ENCODE measurements around the gene PPM1L.

The PPM1L gene

GRCh38 chr3:160765211-160765610, 9.2 kb downstream of the PPM1L start:
- no peak for DNase-seq

DNA sequence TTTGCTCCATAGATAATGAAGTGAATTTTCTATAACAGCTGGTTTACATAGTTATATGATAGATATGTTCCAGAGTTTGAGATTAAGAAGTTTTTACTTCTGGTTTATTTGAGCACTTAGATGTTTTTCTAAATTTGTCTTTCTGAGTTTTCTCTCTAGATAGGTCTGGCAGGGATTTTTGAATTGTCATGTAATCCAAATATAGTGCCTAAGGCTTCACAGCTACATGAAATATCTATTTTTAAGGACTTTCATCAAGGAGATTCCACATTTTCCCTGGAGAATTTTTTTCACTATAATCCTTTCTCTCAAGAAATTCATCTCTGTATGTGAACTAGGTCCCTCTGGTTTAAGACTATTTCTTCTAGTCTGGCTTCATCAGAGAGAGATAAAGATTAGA, 12.0 kb downstream of the PPM1L start:
- DNase-seq: no peak

DNA sequence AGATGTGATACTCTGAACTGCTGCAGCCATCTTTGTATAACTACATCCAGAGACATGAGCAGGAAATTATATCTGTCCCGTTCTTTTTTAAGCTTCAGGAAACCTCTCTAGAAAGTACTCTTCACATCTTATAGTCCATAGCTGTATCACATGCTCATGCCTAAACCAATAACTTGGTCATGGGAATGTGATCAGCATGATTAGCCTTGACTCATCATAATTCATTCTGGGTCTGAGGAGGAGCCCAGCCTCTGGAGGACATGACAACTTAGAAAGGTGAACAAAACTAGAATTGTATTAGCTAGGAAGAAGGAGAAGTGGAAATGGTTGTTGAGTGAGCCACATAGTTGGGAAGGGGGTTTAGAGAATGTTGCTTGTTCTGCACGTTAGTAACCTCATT, 12.9 kb downstream of the PPM1L start:
- DNase-seq: no peak

DNA sequence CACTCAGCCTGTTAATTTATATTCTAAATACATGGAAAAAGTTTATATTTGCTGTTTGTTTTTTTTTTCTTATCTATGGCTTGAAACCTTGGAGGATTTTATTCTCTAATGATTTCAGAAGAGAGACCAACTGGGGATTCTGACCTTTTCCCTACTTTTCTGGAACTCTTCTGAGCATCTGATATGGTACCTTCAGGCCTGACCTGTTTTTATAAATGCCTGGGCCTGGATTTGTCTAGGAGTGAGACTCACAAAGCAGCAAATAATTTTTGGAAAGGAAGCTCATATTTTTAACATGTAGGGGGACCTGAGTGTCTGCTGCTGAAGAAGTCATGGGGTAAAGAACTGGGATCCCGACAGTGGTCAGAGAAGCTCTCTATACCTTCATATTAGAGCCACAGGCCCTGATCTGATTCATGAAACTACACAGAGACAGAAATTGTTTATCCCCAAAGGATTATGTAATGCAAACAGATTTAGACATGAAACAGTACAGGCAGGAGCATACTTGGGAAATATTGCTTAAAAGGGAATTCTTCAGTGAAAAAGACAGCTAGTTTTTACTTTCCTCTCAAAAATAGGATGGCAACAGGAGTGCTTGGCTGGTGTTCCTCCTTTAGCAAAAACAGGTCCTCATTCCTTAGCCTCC, 15.9 kb downstream of the PPM1L start:
- no peak for DNase-seq

- DNase-seq: no peak
Measured at GRCh38 chr3:160773722-160774121, 17.7 kb downstream of the PPM1L start.

- no peak for DNase-seq
Measured at GRCh38 chr3:160774172-160774571, 18.1 kb downstream of the PPM1L start.

DNA sequence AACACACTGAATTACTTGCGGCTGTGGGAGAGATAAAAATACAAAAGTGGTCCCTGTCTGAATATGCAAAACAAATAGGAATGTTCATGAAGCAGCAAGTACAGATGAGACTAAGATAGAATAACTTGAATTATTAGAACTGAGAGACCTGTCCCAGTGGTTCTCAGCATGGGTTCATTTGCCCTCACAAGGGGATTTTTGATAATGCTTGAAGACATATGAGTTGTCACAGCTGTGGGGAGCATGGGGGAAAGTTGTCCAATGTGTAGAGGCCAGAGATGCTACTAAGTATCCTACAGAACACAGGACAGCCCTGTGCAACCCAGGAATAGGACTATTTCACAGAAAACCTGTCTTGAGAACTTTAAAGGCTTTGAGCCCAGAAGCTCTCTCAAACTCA, 22.4 kb downstream of the PPM1L start:
- no peak for DNase-seq

DNA sequence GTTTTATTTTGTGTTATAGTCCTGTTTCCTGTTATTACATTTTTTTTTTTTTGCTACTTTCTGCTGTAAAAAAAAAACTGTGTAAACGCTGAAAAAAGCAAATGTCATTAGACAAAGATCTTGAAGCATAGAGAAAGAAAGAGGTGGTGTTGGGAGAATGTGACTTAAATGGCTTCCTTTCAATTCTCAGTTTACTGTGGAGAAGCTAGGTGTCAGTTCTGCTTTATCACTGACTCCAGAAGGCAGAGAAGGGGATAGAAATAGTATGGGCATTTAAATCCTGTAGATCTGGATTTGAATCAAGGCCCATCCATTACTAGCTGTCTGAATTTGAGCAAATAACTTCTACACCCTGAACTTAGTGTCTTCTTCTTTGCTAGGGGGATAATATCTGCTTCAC, 23.0 kb downstream of the PPM1L start:
- DNase-seq: no peak

- DNase-seq: no peak
Measured at GRCh38 chr3:160780245-160780644, 24.2 kb downstream of the PPM1L start.

DNA sequence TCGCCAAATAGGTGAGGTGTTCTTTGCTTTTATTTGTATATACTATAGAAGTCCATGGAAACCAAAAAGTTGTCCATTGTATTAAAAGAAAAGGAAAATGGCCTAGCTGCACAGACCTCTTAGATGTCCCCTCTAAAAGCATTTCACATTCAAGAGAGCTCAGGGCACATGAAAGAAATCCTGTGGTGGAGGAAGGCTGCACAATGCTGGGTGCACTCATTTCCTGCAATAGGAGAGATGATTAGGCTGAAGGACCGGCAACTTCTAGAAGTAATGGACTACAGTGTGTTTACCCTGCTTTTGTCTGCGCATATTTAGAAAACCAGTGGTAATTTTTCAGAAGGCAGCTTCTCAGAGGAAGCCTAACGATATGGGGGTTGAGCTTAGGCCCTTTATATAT, 25.4 kb downstream of the PPM1L start:
- peak; percentile 39 for DNase-seq

- no peak for DNase-seq
Measured at GRCh38 chr3:160781863-160782262, 25.8 kb downstream of the PPM1L start.

DNA sequence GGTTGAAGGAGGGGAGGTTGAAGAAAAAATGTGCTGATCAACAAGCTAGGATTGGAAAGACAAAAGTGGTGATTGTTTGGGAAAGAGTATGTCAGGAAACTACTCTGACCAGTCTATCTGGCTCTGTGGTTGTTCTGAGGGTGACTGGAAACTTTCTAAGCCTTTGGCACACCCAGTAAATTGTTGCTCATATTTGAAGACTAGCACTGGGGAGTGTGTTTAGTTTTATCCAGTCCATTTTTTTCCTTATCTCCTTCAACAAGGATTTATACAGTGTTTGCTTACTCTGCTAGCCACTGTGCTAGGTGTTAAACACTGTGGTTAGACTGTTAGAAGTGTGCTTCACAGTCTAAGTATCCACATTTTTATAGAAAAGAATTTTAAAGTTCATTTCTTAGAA, 28.8 kb downstream of the PPM1L start:
- no peak for DNase-seq

- DNase-seq: no peak
Measured at GRCh38 chr3:160790726-160791125, 34.7 kb downstream of the PPM1L start.

- no peak for DNase-seq
Measured at GRCh38 chr3:160792540-160792939, 36.5 kb downstream of the PPM1L start.

DNA sequence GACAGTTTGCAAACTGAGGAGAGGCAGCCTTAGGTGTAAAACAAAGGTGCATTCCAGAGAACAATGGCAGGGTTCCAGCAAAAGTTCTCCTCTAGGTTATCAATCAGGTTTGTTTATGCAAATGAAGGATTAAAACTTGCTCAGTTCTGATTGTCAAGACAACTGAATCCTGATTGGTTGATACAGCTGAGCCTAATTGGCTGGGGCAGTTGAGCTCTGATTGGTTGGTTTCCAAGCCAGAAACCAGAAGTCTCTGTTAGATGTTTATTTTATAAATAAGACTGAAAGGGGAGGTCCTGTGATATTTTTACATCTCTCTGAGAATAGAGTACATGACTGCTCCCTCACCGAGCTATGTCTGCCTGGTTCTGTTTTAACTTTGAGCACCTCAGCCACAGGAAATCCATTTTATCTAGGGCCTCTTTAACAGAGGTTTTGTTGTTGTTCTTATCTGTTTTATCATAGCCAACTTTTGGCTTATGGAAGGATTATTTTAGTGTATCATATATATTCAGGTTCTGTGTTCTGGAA, 37.8 kb downstream of the PPM1L start:
- no peak for DNase-seq

DNA sequence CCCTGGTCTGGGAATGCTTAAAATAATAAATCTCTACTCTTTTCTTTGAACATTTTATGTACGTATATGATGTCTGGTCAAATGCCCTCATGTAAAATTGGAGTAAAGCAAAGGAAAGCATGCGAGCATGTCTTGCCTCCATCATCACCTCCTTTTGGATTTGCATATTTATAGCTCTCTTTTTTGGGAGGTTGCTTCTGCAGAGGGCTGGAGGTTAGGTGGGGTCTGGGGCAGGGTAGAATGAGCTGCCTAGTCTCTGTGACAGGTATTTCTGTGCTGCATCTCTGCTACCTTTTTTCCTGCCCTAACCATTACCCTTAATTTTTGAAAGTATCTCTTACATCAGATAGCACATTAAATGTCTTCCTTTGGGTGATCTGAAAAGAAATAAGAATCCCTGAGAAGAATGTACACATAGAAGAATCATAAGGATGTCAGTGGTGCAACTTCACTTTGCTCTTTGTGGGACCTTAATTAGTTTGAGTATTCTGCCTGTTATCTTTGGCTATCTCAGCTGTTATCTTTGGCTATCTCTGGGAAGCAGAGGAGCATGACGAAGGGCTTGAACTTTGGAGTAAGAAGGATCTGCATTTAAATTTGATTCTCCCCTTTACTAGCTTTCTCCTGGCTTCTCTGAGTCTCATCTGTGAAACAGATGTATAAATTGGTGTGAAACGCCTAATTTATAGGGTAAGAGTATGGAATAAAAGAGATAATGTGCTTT, 40.2 kb downstream of the PPM1L start:
- no peak for DNase-seq

- no peak for DNase-seq
Measured at GRCh38 chr3:160796813-160797164, 40.8 kb downstream of the PPM1L start.

DNA sequence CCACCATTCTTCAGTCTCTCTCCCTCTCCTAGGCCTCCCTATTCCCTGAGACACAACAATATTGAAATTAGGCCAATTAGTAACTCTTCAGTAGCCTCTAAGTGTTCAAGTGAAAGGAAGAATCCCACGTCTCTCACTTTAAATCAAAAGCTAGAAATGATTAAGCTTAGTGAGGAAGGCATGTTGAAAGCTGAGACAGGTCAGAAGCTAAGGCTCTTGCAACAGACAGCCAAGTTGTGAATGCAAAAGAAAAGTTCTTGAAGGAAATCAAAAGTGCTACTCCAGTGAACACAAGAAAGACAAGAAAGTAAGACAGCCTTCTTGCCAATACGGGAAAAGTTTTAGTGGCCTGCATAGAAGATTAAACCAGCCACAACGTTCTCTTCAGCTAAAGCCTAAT, 41.3 kb downstream of the PPM1L start:
- no peak for DNase-seq

DNA sequence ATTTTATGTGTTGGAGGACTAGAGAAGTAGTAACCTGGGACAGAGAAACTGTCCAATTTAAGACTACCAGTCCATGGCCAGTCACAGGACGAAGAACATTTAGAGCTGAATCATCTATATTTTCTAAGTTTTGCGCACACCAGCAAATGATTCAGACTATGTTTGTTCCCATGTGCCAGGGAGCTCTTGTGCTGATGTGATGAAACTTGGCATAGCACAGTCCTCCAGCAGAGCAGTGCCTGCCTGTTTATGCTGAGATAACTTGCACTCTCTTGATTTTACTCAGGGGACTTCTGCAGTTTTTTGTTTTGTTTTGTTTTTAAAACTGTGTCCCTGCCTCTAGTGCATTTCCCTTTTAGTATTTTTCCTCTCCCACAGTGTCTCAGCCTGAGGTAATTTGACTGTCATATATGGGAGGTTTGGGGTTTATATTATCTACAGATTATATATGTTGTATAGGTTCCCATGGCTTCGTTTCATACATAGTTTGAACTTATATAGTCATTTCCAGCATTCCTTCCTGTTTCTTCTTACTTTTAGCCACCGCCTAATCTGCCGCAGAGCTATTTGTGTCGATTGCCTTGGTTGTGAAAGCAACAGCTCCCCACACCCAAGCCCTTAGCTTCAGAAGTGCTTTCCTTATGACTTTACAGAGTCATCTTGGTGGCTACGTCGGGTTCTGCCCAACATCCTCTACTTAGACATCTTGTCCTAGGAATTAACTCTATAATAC, 45.5 kb downstream of the PPM1L start:
- DNase-seq: no peak

GRCh38 chr3:160804762-160805161, 48.7 kb downstream of the PPM1L start:
- peak; percentile 31 for DNase-seq

GRCh38 chr3:160806094-160806493, 50.1 kb downstream of the PPM1L start:
- no peak for DNase-seq

- no peak for DNase-seq
Measured at GRCh38 chr3:160806686-160807085, 50.7 kb downstream of the PPM1L start.

- peak; percentile 56 for DNase-seq
Measured at GRCh38 chr3:160808838-160809237, 52.8 kb downstream of the PPM1L start.

- no peak for DNase-seq
Measured at GRCh38 chr3:160809453-160809852, 53.4 kb downstream of the PPM1L start.
